ENCODE measurements around the gene MAST4. TPM values are rescaled to one million over a fixed set of nuclear protein-coding genes. Genes with fewer than 3 reads are reported as not detected.

Gene MAST4
- total RNA-seq, 1 donor from 2014 or later, result 52.6 TPM

DNA sequence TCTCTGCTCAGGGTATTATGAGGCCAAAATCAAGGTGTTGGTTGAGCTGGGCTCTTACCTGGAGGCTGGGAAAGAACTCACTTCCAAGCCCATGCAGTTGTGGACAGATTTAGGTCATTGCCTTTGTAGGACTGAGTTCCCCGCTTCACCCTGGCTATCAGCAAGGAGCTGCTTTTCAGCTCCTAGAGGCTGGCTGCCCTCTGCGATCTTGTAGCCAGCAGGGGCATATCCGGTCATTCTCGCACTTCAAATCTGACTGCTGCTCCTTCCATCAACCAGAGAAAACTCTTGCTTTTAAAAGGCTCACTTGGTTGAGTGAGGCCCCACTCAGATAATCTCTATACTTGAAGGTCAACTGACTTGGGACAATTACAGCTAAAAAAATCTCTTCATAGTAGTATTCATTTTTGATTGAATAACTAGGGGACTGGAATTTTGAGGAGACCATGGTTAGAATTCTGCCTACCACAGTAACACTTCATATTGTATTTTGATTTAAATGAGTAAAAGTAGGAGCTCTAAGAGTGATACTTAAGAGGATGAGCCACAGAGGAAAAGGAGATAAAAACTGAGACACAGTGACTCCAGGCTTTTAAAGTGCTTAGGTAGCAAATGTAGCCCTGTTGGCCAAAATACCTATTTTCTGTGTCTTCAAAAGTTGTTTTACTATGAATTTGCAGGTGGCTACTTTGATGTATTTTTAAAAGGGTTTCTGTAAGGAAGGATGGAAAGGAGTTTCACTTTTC is 463.0 kb downstream of the MAST4 start:
- H3K4me1 ChIP-seq, result no peaks in the 10 kb centered on the region
- DNase-seq (no peak), ATAC-seq (no peak)
- no peaks in the 10 kb centered on the region for H3K9me3 ChIP-seq
- H3K4me3 ChIP-seq, result no peak overlapping the region
- no peak overlapping the region for H3K27ac ChIP-seq
- H3K36me3 ChIP-seq, result no peaks in the 10 kb centered on the region
- intact Hi-C loops (cut with DNase I), result no loop called here
- no peak for TF ChIP-seq CTCF (IDR thresholded peaks at IDR 0.05)
- no peaks in the 10 kb centered on the region for H3K27me3 ChIP-seq

DNA sequence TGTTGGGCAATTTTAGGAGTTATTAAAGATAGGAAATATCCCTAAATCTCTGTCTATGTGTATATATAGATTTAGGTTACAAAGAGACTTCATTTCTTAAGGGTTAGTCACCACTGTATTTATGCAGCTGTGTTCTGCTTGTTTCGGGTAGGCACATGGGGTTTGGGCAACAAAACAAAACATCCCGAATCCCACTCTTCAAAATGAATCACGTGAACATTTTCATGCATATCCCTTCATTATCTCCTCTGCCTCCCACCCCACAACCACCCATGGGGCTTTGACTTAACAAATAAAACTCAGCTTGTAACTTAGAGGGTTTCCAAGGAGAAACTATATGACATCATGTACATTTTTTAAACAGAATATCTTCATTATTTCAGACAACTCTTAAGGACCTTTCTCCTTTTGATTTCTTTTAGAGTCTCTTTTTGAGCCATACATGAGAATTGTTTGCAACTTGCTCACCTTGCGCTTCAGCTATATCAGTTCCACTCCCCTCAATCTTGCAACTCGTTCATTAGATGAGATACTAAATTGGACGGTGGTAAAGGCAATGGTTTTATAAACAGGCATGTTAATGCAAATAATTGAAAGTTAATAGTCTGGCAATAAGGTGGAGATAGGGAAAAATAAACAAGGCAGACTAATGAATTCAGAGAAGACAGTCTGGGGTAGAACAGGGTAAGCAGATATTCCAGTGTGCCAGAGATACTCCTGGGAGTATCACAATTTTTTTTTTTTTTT is 463.7 kb downstream of the MAST4 start:
- Histone ChIP-seq H3K4me1 (no peaks in the 10 kb centered on the region), H3K27me3 (no peaks in the 10 kb centered on the region), H3K9me3 (no peaks in the 10 kb centered on the region), H3K27ac (no peak overlapping the region), H3K4me3 (no peak overlapping the region), H3K36me3 (no peaks in the 10 kb centered on the region)
- DNase-seq (no peak), ATAC-seq (no peak)
- no peak for TF ChIP-seq CTCF (IDR thresholded peaks at IDR 0.05)
- intact Hi-C loops (cut with DNase I), result no loop called here

DNA sequence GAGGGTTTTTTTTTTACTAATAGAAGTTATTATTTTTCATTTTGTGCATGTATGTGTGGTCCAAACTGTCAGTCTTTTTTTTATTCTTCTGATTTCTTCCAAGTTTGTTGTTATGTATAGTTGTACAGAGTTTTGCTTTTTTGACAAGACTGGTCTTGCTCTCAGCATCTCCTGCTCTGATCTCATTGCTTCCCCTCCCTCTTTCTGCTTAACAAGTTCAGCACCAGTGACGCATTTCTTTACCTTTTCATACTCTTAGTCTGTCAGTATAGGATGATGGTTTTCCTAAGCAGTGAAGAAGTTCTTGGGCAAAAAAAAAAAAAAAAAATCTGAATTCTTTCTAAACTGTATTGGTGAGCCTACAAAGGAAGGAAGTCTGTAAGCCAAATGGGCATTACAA is 465.3 kb downstream of the MAST4 start:
- Histone ChIP-seq H3K4me3 (no peak overlapping the region), H3K4me1 (no peaks in the 10 kb centered on the region), H3K27me3 (no peaks in the 10 kb centered on the region), H3K27ac (no peak overlapping the region), H3K9me3 (no peaks in the 10 kb centered on the region), H3K36me3 (no peaks in the 10 kb centered on the region)
- ATAC-seq (no peak), DNase-seq (no peak)
- intact Hi-C loops (cut with DNase I), result no loop called here
- TF ChIP-seq CTCF (IDR thresholded peaks at IDR 0.05), result no peak

DNA sequence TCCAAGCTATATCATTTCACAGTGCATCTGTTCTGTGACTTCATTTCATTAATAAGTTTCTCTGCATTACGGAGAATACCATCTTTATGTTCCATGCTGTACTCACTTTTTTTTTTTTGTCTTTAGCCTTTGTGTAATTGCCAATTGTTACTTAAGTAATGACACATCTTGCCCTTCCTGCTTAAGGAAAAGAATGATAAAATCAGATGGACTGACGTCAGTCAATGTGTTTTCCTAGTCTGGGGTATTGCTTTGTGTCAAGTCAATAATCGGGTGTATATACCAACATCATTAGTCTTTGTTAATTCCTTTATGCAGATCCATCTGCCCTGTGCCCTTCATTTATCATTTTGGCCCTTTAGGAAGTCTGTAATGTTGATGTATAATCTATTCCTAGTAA is 466.9 kb downstream of the MAST4 start:
- ATAC-seq (no peak), DNase-seq (no peak)
- Histone ChIP-seq H3K4me3 (no peak overlapping the region), H3K27me3 (no peaks in the 10 kb centered on the region), H3K4me1 (no peaks in the 10 kb centered on the region), H3K27ac (no peak overlapping the region), H3K9me3 (no peaks in the 10 kb centered on the region), H3K36me3 (no peaks in the 10 kb centered on the region)
- no peak for TF ChIP-seq CTCF (IDR thresholded peaks at IDR 0.05)
- intact Hi-C loops (cut with DNase I), result no loop called here

DNA sequence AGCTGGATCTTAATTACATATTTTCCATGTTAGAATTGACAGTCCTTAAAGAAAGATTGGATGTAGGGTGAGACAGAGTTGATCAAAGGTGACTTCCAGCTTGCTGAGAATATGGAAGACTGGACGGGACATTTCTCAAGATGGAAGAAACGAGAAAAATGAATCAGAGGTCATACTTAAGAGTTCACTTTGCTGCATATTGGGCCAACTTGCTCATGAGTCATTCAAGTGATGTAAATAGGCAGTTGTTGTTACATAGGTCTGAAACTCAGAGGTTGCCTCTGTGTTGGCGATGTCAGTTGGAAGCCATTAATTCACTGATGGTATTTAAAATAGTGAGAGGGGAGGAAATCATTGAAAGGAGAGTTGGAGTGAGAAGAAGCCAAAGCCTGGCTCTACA is 467.6 kb downstream of the MAST4 start:
- no peak for TF ChIP-seq CTCF (IDR thresholded peaks at IDR 0.05)
- DNase-seq (no peak), ATAC-seq (no peak)
- Histone ChIP-seq H3K4me1 (no peaks in the 10 kb centered on the region), H3K9me3 (no peaks in the 10 kb centered on the region), H3K36me3 (no peaks in the 10 kb centered on the region), H3K27ac (no peak overlapping the region), H3K4me3 (no peak overlapping the region), H3K27me3 (no peaks in the 10 kb centered on the region)
- intact Hi-C loops (cut with DNase I), result no loop called here
